NCI-H128 (cell line): ENCODE data around the gene NKAIN2.

Experiments
- DNase-seq: peaks from one replicate; lab custom pipeline; 2025; ENCODE audit not compliant: unreplicated experiment; lab: John Stamatoyannopoulos, UW

NKAIN2 gene

GRCh38 chr6:124859366-124859765, 1055.7 kb downstream of the NKAIN2 start:
- DNase-seq: no peak

GRCh38 chr6:124866040-124866439, 1062.4 kb downstream of the NKAIN2 start:
- no peak for DNase-seq

DNA sequence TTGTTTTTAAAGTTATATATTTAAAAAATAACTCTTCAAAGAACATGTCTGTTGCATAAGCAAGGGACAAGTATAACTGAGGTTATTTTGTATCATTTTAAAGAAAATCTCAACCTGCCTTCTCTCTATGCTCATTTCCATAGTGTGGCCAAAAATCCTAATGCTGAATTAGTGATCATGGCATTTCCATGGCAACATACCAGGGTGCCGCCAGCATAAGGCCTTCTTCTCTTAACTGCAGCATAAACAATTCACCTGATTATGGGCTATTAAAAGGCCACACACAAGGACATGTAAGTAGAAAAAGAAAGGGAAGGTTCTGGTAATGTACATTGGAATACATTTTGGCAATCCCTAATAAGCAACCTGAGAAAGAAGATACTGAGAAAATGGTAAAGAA, 1063.5 kb downstream of the NKAIN2 start:
- no peak for DNase-seq

DNA sequence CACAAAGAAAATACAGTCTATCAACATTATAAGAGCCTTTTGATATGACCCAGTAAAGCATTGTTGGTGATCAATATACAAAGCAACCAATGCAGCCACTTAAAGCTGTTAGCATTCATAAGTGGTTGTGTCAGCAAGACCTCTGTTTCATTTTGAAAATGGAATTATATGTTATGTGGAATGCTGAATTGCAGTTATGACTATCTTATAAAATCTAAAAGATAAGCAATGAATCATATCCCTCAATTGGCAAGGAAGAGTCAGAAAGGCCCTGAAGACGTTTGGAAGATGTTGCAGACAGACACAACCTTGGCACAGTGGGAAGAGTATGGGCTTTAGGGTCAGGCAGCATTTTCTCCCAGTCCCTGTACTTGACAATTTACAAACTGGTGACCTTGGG, 1064.8 kb downstream of the NKAIN2 start:
- DNase-seq: no peak

GRCh38 chr6:124869416-124869815, 1065.8 kb downstream of the NKAIN2 start:
- no peak for DNase-seq

DNA sequence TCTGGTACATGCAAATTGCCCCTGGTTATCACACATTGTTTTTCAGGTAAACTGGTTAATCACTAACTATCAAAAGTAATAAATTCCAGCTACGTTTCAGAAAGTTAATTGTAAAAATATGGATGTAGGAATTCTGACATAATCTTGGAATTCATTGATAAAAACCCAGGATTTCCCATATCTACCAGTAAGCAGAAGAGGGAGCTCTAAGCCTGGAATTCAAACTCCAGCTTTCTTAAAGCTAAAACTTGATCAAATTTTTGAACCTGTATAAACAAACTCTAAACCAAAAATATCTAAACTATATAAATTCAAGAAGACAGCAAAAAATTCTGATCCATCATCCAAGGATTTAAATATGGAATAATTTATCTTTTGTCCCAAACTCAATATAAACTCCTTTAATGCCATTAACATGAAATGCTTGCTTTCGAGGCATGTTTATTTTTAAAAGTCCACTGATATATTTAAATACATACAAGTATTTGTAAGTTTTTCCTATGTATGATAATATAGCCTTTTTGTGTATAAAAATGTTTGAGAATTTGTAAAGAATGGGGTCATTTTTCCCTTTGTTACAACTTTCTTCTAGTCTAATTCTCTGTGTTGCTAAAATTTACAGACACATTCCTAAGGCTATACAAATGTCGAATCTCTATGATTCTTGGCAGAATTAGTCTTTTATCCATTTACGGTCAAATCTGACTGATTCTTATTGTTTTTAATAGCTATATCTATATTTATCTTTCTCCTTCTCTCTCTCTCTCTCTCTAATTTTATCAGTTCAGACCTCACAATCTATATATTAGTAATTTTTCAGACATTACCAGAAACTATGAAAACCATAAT, 1067.2 kb downstream of the NKAIN2 start:
- no peak for DNase-seq

- DNase-seq: no peak
Measured at GRCh38 chr6:124872361-124873065, 1068.8 kb downstream of the NKAIN2 start.

DNA sequence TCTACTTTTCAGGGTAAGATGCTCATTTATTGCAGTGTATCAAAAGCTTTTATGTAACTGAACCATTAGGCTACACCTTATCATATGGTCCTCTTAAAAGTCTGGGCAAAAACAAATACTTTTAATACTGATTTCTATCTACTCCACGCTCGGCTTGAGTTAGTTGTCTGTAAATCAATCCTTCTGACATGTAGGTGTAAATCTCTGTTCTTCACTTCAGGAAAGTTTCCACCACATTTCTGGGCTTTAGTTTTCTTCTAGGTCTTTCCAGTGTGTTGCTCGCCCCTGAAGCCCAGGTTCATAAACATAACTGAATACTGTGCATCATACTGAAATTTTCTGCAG, 1069.4 kb downstream of the NKAIN2 start:
- DNase-seq: no peak
